NCI-H774 (cell line): ENCODE data around the gene GSTA2.
A peak's percentile ranks its signal among the peaks of the same experiment; 100 is the strongest.
"Not testable (repeated sequence)": the region's sequence is repeated elsewhere in the genome, so short reads cannot be mapped to it uniquely, and the experiment has no call there.

Experiments
- DNase-seq: peaks from one replicate; lab custom pipeline; 2025; lab: John Stamatoyannopoulos, UW

GSTA2 gene

DNA sequence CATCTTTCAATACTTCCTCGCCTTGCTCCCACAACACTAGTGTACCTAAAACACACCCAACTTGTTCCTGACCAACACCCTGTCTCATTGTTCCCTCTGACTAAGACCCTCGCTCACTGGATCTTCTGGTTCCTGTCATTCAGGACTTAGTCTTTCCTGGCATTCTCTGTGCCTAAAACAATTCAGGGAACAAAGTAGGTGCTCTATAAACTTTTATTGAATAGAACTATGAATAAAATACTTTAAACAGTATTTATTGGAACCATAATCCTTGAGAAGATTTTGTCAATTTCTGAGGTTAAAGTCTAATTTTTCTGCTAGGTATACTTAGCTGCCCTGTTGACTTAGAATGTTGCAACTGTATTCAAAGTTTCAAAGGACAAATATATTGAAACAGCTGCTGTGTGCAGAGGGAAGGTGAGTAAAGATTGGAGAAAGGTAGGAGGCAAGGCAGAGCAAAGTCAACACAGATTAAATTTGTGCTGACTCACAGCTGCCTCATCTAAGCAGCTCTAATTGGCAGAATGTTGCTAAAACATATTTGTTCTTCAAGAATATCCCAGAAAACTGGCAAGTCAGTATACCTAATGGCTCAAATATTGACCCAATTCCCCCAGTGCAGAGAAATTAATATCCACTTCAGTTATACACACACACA, 37.6 kb downstream of the GSTA2 start:
- DNase-seq = peak; percentile 89

DNA sequence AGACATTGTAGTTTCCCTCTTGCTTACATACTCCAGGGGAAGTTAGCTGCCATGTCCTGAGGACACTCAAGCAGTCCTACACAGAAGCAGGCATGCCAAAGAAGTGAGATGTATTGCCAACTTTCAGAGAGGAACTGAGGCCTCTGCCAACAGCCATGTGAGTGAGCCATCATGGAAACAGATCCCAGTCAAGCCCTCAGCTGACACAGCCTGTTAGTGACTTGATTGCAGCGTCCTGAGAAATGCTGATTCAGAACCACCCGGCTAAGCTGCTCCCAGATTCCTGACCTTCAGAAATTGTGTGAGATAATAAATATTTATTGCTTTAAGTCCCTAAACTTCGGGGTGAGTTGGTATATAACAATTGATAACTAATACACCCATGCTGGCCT, 38.1 kb downstream of the GSTA2 start:
- no peak for DNase-seq

DNA sequence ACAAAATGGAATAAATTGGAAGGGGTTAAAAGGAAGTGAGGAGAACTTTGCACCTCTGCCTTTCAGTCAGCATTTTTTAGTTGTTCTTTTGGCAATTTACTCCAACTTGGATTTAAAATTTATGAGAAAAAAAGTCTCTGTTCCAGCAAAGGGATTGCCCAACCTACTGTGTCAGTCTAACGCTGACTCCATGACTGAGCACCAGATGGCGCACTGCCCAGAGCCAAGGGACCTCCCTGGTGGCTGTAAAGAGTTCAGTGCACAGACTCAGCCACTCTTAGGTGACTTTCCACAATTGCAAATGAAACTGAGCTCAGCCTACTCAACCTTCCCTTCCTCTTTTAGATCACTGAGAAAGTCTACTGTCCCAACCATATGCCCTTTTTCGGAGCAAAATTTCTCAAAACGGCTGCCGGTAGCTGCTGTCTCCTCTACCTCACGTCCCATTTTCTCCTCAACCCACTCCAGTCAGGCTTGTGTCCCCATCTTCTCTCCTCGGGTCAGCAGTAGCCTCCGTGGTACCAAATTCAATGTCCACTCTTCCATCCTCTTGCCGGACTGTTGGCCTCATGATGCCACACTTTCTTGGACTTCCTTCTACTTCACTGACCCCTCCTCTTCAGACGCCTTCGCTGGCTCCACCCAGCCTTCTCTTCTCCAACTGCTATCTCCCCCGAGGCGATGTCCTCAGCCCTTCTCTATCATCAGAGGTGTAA, 38.7 kb downstream of the GSTA2 start:
- DNase-seq = peak; percentile 76

DNA sequence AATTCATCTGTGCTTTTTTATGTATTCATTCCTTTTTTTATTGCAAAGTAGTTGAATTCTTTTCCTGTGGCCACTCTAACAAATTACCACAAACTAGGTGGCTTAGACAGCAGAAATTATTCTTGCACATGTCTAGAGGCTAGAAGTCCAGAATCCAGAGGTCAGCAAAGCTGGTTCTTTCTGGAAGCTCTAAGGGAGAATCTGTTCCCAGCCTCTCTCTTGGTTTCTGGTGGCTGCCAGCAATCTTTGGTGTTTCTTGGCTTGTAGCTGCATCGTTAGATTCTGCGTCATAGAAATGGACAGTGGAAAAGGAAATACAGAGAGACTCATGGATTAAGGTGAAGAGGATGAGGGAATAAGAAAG, 39.3 kb downstream of the GSTA2 start:
- DNase-seq = no peak

DNA sequence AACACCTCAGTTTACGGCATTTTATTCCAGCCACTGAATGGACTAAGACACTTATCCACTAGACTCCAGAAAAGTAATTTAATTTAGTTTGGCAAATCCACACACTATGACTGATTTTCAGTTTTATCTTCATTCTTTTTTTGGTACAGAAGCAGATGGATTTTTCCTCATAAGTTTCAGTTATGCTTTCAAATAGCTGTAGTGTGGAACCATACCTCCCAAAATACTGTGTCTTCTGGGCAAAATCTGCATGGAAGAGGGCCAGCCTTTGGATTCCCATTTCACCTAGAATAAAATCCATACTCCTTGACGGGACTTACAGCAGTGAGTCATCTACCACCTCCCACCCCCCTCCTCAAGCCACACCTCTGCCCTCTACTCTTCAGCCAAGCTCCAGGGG, 43.0 kb downstream of the GSTA2 start:
- no peak for DNase-seq

DNA sequence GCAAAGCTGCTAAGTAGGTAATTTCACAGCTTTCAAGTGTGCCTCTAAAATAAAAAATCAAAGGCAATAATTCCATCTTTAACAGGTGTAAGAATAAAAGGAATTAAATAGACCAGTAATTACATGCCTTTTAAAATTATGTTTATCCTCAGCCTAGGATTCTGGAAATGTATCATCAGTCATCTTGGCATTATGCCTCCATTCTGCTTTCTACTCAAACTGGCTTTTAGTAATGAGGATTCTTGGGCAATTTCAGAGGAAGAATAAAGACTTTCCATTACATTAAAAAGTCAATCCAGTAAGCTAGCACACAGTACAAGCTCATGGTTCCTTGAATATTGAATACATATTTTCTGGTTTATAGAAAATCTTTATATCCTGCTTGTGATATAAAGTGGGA, 44.7 kb downstream of the GSTA2 start:
- peak; percentile 22 for DNase-seq

DNA sequence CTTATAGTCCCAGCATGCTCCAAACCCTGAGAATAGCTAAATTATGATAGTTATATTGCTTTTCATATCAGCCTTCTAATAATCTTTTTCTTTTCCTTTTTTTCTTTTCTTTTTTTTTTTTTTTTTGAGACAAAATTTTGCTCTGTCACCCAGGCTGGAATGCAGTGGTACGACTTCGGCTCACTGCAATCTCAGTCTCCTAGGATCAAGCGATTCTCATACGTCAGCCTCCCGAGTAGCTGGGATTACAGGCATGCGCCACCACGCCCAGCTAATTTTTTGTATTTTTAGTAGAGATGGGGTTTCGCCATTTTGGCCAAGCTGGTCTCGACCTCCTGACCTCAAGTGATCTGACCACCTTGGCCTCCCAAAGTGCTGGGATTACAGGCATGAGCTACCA, 48.5 kb downstream of the GSTA2 start:
- DNase-seq = not testable (repeated sequence)

DNA sequence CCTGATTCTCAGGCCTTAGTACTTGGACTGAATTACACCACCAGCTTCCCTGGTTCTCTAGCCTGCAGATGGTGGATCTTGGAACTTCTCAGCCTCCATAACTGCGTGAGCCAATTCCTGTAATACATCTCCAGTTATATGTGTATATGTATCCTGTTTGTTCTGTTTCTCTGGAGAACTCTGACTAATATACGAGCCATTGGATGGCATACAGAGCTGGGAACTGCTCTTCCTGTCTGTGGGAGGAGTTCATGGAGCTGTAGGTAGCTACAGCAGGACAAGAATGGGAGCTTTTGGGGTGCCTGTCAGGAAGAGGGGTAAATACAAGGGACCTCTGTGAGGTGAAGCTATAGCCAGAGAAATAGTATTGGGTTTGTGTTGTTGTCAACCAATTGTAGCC, 51.1 kb downstream of the GSTA2 start:
- no peak for DNase-seq

DNA sequence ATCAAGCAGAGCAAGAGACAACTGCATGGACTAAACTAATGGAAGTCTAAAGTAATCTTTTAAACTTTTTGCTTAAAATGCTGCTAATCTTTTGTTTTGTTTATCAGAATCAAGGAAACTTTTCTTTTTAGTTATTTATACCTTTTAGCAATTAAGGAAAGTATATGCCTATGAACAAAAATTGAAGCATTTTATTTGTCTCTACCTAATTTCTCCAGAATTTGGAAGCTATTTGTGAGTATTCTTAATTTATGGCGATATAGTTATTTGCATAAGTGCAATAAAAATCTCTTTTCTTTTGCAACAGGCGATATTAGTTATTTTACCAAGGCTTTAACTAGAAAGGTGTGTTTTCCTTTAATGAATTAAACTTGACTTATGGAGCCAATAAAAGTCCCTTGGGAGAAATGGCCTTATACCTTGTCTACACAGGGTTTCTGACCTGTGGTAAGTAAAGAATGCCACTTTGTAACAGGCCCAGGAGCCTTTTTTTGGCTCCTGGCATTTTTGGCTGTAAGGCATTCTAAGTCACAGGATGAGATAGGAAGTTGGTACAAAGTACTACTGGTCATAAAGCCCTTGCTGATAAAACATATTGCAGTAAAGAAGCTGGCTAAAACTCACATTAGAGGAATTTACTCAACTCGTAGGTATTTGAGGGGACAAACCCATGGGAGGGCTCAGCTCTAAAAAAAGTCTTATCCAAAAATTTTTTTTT, 55.2 kb downstream of the GSTA2 start:
- no peak for DNase-seq

DNA sequence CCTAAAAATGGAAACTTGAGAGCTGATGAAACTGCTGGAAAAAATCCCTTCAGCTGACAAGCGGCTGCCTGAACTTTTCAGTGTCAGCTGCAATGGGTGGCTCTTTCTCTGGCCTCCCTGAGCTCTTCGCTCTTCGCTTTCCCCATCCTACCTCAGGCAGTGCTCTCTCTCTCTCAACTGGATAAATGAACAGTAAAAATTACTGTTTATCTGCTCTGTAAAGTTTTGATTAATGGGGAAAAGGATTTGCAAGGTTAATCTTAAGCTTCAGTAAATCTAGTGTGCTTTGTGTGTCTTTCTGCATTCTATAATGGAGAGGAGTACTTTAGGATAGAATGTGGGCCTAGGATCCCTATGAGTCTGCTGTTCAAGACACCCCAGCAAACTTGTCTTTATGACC, 57.3 kb downstream of the GSTA2 start:
- no peak for DNase-seq

DNA sequence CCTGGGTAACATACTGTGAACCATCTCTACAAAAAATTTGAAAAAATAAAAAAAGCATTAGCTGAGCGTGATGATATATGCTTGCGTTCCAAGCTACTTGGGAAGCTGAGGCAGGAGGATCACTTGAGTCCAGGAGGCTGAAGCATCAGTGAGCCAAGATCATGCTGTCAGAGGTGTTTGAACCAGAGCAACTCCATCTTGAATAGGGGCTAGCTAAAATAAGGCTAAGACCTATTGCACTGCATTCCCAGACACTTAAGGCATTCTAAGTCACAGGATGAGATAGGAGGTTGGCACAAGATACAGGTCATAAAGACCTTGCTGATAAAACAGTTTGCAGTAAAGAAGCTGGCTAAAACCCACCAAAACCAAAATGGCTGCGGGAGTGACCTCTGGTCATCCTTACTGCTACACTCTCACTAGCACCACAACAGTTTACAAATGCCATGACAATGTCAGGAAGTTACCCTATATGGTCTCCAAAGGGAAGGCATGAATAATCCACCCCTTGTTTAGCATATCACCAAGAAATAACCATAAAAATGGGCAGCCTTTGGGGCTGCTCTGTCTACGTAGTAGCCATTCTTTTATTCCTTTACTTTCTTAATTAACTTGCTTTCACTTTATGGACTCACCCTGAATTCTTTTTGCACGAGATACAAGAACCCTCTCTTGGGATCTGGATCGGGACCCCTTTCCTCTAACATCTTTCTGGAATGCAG, 58.3 kb downstream of the GSTA2 start:
- not testable (repeated sequence) for DNase-seq

DNA sequence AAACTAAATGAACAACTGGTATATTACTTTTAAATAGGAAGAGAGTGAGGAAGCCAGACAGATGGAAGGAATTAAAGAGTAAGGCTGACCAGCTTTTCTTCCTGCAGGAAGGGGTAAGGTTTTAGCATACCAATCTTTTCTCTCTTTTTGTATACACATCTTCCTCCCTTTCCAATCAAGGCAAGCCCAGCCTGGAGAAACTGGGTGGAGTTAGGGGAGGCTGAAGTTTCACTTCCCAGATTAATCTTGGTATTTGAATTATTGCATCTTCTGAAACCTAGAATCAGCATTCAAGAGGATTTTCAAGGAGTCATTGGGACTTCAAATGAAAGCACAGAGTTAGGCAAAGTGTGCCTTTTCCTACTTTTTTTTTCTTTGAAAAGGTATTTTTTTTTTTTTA, 59.2 kb downstream of the GSTA2 start:
- no peak for DNase-seq
